Panc1 (cell line): ENCODE data around the gene CORO2A. TPM values are rescaled to one million over a fixed set of nuclear protein-coding genes. Genes with fewer than 3 reads are reported as not detected.

Experiments used
- ATAC-seq: fragments of 200-7000 bp; cut with Tn5 transposase; 2 replicates; pipeline ENCODE4 v1.9.1; 2020; ENCODE audit warnings: mild to moderate bottlenecking, moderate library complexity
- BruUV-seq: library from RNA; stranded (reverse); fragments of 400-500 nt; replicated peaks from 2 replicates; lab custom pipeline; 2021; lab: Mats Ljungman, UMichigan
- CTCF ChIA-PET: fragments of 300-600 bp; sonication (Branson Sonifier 250); formaldehyde crosslinking; loops from one replicate; lab custom pipeline; 2022; ENCODE audit warnings: antibody characterized with exemption; lab: Charles Lee
- POLR2A ChIA-PET: fragments of 300-600 bp; sonication (Branson Sonifier 250); formaldehyde crosslinking; loops from one replicate; lab custom pipeline; 2022; ENCODE audit warnings: antibody characterized with exemption; lab: Charles Lee
- DNase-seq: peaks from one replicate; pipeline ENCODE4 v3.0.0-alpha.2; 2010; ENCODE audit warnings: low read depth, low spot score
- H3K27ac ChIP-seq: 2 replicates; pipeline ENCODE4 v1.5.1; 2011; ENCODE audit warnings: mild to moderate bottlenecking, low read length, inconsistent platforms
- H3K27me3 ChIP-seq: fragments of 200-500 bp; sonication (Bioruptor generic); 2 replicates; pipeline ENCODE4 v1.6.0; 2014; ENCODE audit warnings: low read length, inconsistent platforms; ENCODE audit not compliant: control insufficient read depth, insufficient read depth
- H3K36me3 ChIP-seq: fragments of 200-500 bp; sonication (Bioruptor generic); 2 replicates; pipeline ENCODE4 v1.5.1; 2014; ENCODE audit warnings: inconsistent platforms, mild to moderate bottlenecking, low read length, moderate library complexity; ENCODE audit not compliant: control insufficient read depth, insufficient read depth
- H3K4me1 ChIP-seq: 2 replicates; pipeline ENCODE4 v1.5.1; 2011; ENCODE audit warnings: inconsistent platforms, mild to moderate bottlenecking, low read length, moderate library complexity; ENCODE audit not compliant: control insufficient read depth, insufficient read depth
- H3K4me3 ChIP-seq, 2 experiments: 2 replicates each; pipeline ENCODE4 v1.5.1; 2011 to 2012; ENCODE audit warnings: low read depth in 2 of 2, low read length in 2 of 2, mild to moderate bottlenecking in 2 of 2, inconsistent platforms in 1 of 2, moderate library complexity in 1 of 2
- H3K9me3 ChIP-seq: fragments of 200-500 bp; sonication (Bioruptor generic); 2 replicates; pipeline ENCODE4 v1.5.1; 2014; ENCODE audit warnings: low read depth, mild to moderate bottlenecking, inconsistent platforms, low read length, moderate library complexity; ENCODE audit not compliant: control insufficient read depth, insufficient read depth
- CTCF ChIP-seq: fragments of 450-650 bp; IDR thresholded peaks from 2 replicates; pipeline ENCODE4 v1.5.1; 2017; ENCODE audit warnings: mild to moderate bottlenecking
- POLR2AphosphoS5 ChIP-seq: IDR thresholded peaks from 2 replicates; pipeline ENCODE4 v1.6.1; 2012; ENCODE audit warnings: mild to moderate bottlenecking, low read depth, low read length, moderate library complexity
- REST ChIP-seq, 2 experiments: IDR thresholded peaks; 2 replicates each; pipeline ENCODE4 v1.6.1; 2011 to 2012; ENCODE audit warnings: low read depth in 2 of 2, control low read depth in 1 of 2, low read length in 1 of 2, mild to moderate bottlenecking in 1 of 2, moderate library complexity in 1 of 2; ENCODE audit not compliant: insufficient read depth in 1 of 2
- SIN3A ChIP-seq: IDR thresholded peaks from 2 replicates; pipeline ENCODE4 v1.6.1; 2012; ENCODE audit warnings: low read depth, mild to moderate bottlenecking, low read length, moderate library complexity, borderline replicate concordance; ENCODE audit not compliant: insufficient read depth
- TCF7L2 ChIP-seq: IDR thresholded peaks from 2 replicates; pipeline ENCODE4 v1.6.1; 2011; ENCODE audit warnings: mild to moderate bottlenecking, low read depth, low read length, inconsistent platforms
- in situ Hi-C: cut with HindIII; loops from 2 replicates; pipeline ENCODE4 v1.10.0; 2016; ENCODE audit warnings: low sequenced_read_pairs, low pct_unique_long_range_greater_than_20kb
- intact Hi-C: fragments of 100-400 bp; cut with micrococcal nuclease; formaldehyde crosslinking; loops from one replicate; pipeline ENCODE4 v1.10.0; 2022; ENCODE audit not compliant: unreplicated experiment
- total RNA-seq: library from RNA; stranded (reverse); gene quantifications from one replicate; pipeline ENCODE4 v1.2.1, GENCODE V29; 2021; ENCODE audit not compliant: unreplicated experiment

Gene CORO2A
- total RNA-seq, 1 experiment from 2014 or later, result 2.0 TPM

- ChIA-PET POLR2A (no interaction called here), CTCF (no interaction called here)
- no peaks in the 10 kb centered on the region for H3K4me1 ChIP-seq
- H3K36me3 ChIP-seq, result no peaks in the 10 kb centered on the region
- H3K27ac ChIP-seq, result no peak overlapping the region
- H3K9me3 ChIP-seq, result no peaks in the 10 kb centered on the region
- in situ Hi-C loops, result no loop called here
- BruUV-seq, result no TSS peak
- TF ChIP-seq REST (IDR thresholded peaks at IDR 0.05; ENCODE audit: insufficient read depth in 1 of 2, low read depth in 2 of 2, low read length in 1 of 2) (no peak), SIN3A (no peak), POLR2AphosphoS5 (no peak), TCF7L2 (no peak), CTCF (no peak)
- no peak for ATAC-seq
- H3K4me3 ChIP-seq, result no peak overlapping the region
- intact Hi-C loops, result no loop called here
- DNase-seq, result no peak
- H3K27me3 ChIP-seq, result no peaks in the 10 kb centered on the region
These were observed 13.3 kb downstream of the CORO2A start for GRCh38 chr9:98178874-98179850.

- CTCF ChIA-PET, result no interaction called here
- in situ Hi-C loops (no loop called here), intact Hi-C loops (no loop called here)
- Histone ChIP-seq H3K27ac (no peak overlapping the region), H3K27me3 (no peaks in the 10 kb centered on the region), H3K4me3 (no peak overlapping the region), H3K4me1 (peaks cover 9% of the 10 kb centered on the region), H3K9me3 (no peaks in the 10 kb centered on the region), H3K36me3 (no peaks in the 10 kb centered on the region)
- no TSS peak for BruUV-seq
- POLR2A ChIA-PET, result no interaction called here
- DNase-seq, result no peak
- no peak for ATAC-seq
- TF ChIP-seq POLR2AphosphoS5 (no peak), REST (IDR thresholded peaks at IDR 0.05; ENCODE audit: insufficient read depth in 1 of 2, low read depth in 2 of 2, low read length in 1 of 2) (no peak), TCF7L2 (no peak), CTCF (no peak), SIN3A (no peak)
These were observed 15.8 kb downstream of the CORO2A start for GRCh38 chr9:98176391-98177259.
